ENCODE data around the gene PDGFA. TPM values are rescaled to one million over a fixed set of nuclear protein-coding genes. Genes with fewer than 3 reads are reported as not detected.

Gene PDGFA
- total RNA-seq, 1 experiment from 2014 or later, result 35.8 TPM

GRCh38 chr7:504221-505111 is 15.2 kb downstream of the PDGFA start:
- Histone ChIP-seq H3K23ac (ENCODE audit: insufficient read length, low read depth, low read length) (no peak overlapping the region), H3T11ph (ENCODE audit: low read length) (no peak overlapping the region), H2BK120ac (ENCODE audit: low read depth, low read length, poor library complexity, severe bottlenecking) (no peak overlapping the region), H4K5ac (ENCODE audit: insufficient read length, low read depth, low read length) (no peak overlapping the region), H4K8ac (replicated peaks; ENCODE audit: insufficient read length, low read depth, low read length) (no peak overlapping the region), H3K18ac (ENCODE audit: insufficient read length, low read depth, low read length) (no peak overlapping the region), H2AFZ (ENCODE audit: low read length) (no peak overlapping the region), H3K27ac (ENCODE audit: insufficient read length, low read depth, low read length) (no peak overlapping the region), H3K4me1 (ENCODE audit: insufficient read depth, low read length) (no peaks in the 10 kb centered on the region), H4K91ac (ENCODE audit: insufficient read length, low read depth, low read length) (no peak overlapping the region), H3K56ac (ENCODE audit: insufficient read length, low read depth, low read length) (no peak overlapping the region), H3K9me3 (ENCODE audit: control insufficient read depth, low read depth, low read length) (no peaks in the 10 kb centered on the region), H3K23me2 (ENCODE audit: insufficient read length, low read depth, low read length, poor library complexity, severe bottlenecking) (no peaks in the 10 kb centered on the region), H3K27me3 (ENCODE audit: insufficient read depth, low read length) (no peaks in the 10 kb centered on the region), H3K79me1 (ENCODE audit: insufficient read depth, low read depth, low read length, poor library complexity, severe bottlenecking) (no peaks in the 10 kb centered on the region), H3K79me2 (ENCODE audit: insufficient read depth, low read length) (no peaks in the 10 kb centered on the region), H2BK12ac (ENCODE audit: insufficient read length, low read depth, low read length) (no peak overlapping the region), H3K14ac (ENCODE audit: insufficient read depth, low read length) (no peak overlapping the region), H2AK5ac (ENCODE audit: insufficient read length, low read length) (no peak overlapping the region), H3K9ac (ENCODE audit: extremely low read depth, insufficient read length, low read length) (no peak overlapping the region), H3K4me2 (ENCODE audit: insufficient read depth, insufficient read length, low read length) (no peak overlapping the region), H2BK5ac (ENCODE audit: insufficient read length, low read length) (no peak overlapping the region), H2BK15ac (ENCODE audit: low read depth, low read length) (no peak overlapping the region), H4K20me1 (ENCODE audit: control insufficient read depth, insufficient read depth, insufficient read length) (no peaks in the 10 kb centered on the region), H3K4ac (ENCODE audit: low read depth, low read length) (no peak overlapping the region; the same call in 1 of the 2 replicates), H2BK20ac (ENCODE audit: low read depth, low read length, poor library complexity, severe bottlenecking) (no peak overlapping the region)
- Mint-ChIP-seq H3K27me3 (ENCODE audit: low read depth) (no peaks in the 10 kb centered on the region), H3K36me3 (ENCODE audit: insufficient read depth in 1 of 3, low read depth in 3 of 3) (peaks cover 25 to 35% (median 31%) of the 10 kb centered on the region in 3 experiments; a peak in 6 of 7 replicates), H3K4me3 (no peak overlapping the region), H3K4me1 (no peaks in the 10 kb centered on the region), H3K27ac (peak overlapping the region; percentile 83 to 94 (median 89); a peak in 3 of 7 replicates), H3K9me3 (no peaks in the 10 kb centered on the region; a peak in 1 of 5 replicates)
- no peak for DNase-seq
- TF ChIP-seq CTCF (conservative IDR thresholded peaks at IDR 0.05), result no peak
- WGBS (ENCODE audit: extremely low coverage, insufficient read length, low lambda C conversion rate), result no CpG with 5 or more reads among the region's 34 CpGs

All from H9 (cell line).